Activated CD4-positive, alpha-beta memory T cell treated with anti-CD3 and anti-CD28 coated beads for 36 hours (primary cell): ENCODE results near the gene FAAH. TPM values are rescaled to one million over a fixed set of nuclear protein-coding genes. Genes with fewer than 3 reads are reported as not detected.

Experiments
- CTCF ChIA-PET: fragments of 350-600 bp; sonication (Branson Sonifier 250); formaldehyde crosslinking; loops from one replicate; lab custom pipeline; 2021; ENCODE audit warnings: antibody characterized with exemption, inconsistent platforms; lab: Charles Lee
- POLR2A ChIA-PET: fragments of 350-600 bp; sonication (Branson Sonifier 250); formaldehyde crosslinking; loops from one replicate; lab custom pipeline; 2021; ENCODE audit warnings: antibody characterized with exemption; lab: Charles Lee
- DNase-seq: peaks from one replicate; pipeline ENCODE4 v3.0.0-alpha.2; 2020
- H3K27ac Mint-ChIP-seq: one replicate; pipeline ENCODE4 v1.8.0; 2021; ENCODE audit warnings: mixed read lengths
- H3K27me3 Mint-ChIP-seq: one replicate; pipeline ENCODE4 v1.8.0; 2021; ENCODE audit warnings: mixed read lengths
- H3K36me3 Mint-ChIP-seq: one replicate; pipeline ENCODE4 v1.8.0; 2021; ENCODE audit warnings: mixed read lengths
- H3K4me1 Mint-ChIP-seq: one replicate; pipeline ENCODE4 v1.8.0; 2021; ENCODE audit warnings: low read depth, mixed read lengths
- H3K4me3 Mint-ChIP-seq: one replicate; pipeline ENCODE4 v1.8.0; 2021; ENCODE audit warnings: mild to moderate bottlenecking, mixed read lengths
- H3K9me3 Mint-ChIP-seq: one replicate; pipeline ENCODE4 v1.8.0; 2021; ENCODE audit warnings: mixed read lengths
- intact Hi-C: fragments of 100-400 bp; cut with micrococcal nuclease; formaldehyde crosslinking; loops from one replicate; pipeline ENCODE4 v1.15.1; 2023
- total RNA-seq, 2 experiments: library from RNA; stranded (reverse); gene quantifications; one replicate each; pipeline ENCODE4 v1.2.3, GENCODE V29; 2021

FAAH gene
- total RNA-seq, 2 experiments from 2014 or later = 4.4 to 5.3 TPM

GRCh38 chr1:46425726-46426125 is 31.6 kb downstream of the FAAH start:
- no peaks in the 10 kb centered on the region for H3K36me3 Mint-ChIP-seq
- H3K4me3 Mint-ChIP-seq = no peak overlapping the region
- CTCF ChIA-PET = interaction anchor here (0.6 to 1.6 kb wide), 3 partner anchors 12 to 569 kb away, joined by 3 to 5 read pairs (median 4); no protein-coding TSS in a partner anchor
- no peak overlapping the region for H3K27ac Mint-ChIP-seq
- H3K9me3 Mint-ChIP-seq = no peaks in the 10 kb centered on the region
- H3K27me3 Mint-ChIP-seq = peaks cover 15% of the 10 kb centered on the region
- intact Hi-C loops = no loop called here
- DNase-seq = no peak
- peaks cover 4% of the 10 kb centered on the region for H3K4me1 Mint-ChIP-seq
- POLR2A ChIA-PET = no interaction called here

GRCh38 chr1:46427541-46427940 is 33.4 kb downstream of the FAAH start:
- POLR2A ChIA-PET = interaction anchor here (0.6 kb wide), 1 partner anchor 49 kb away, joined by 3 read pairs; no protein-coding TSS in a partner anchor
- Mint-ChIP-seq H3K9me3 (no peaks in the 10 kb centered on the region), H3K27ac (no peak overlapping the region), H3K36me3 (no peaks in the 10 kb centered on the region), H3K27me3 (peaks cover 8% of the 10 kb centered on the region), H3K4me3 (no peak overlapping the region), H3K4me1 (peaks cover 1% of the 10 kb centered on the region)
- intact Hi-C loops = no loop called here
- CTCF ChIA-PET = interaction anchor here (1.9 kb wide), 1 partner anchor 19 kb away, joined by 5 read pairs; no protein-coding TSS in a partner anchor
- DNase-seq = no peak

- H3K36me3 Mint-ChIP-seq = no peaks in the 10 kb centered on the region
- H3K4me3 Mint-ChIP-seq = no peak overlapping the region
- no peak for DNase-seq
- no peaks in the 10 kb centered on the region for H3K9me3 Mint-ChIP-seq
- intact Hi-C loops = no loop called here
- CTCF ChIA-PET = interaction anchor here (1.9 kb wide), 1 partner anchor 17 kb away, joined by 5 read pairs; no protein-coding TSS in a partner anchor
- POLR2A ChIA-PET = no interaction called here
- peaks cover 7% of the 10 kb centered on the region for H3K27me3 Mint-ChIP-seq
- no peak overlapping the region for H3K27ac Mint-ChIP-seq
- H3K4me1 Mint-ChIP-seq = no peaks in the 10 kb centered on the region
These were observed 35.3 kb downstream of the FAAH start for GRCh38 chr1:46429436-46429835.

GRCh38 chr1:46431695-46432094 is 37.6 kb downstream of the FAAH start:
- H3K4me1 Mint-ChIP-seq = no peaks in the 10 kb centered on the region
- no peak for DNase-seq
- intact Hi-C loops = no loop called here

GRCh38 chr1:46432781-46433327 is 38.7 kb downstream of the FAAH start:
- Mint-ChIP-seq H3K9me3 (no peaks in the 10 kb centered on the region), H3K27me3 (peaks cover 2% of the 10 kb centered on the region), H3K4me3 (no peak overlapping the region), H3K27ac (no peak overlapping the region), H3K4me1 (no peaks in the 10 kb centered on the region), H3K36me3 (no peaks in the 10 kb centered on the region)
- CTCF ChIA-PET = interaction anchor here (0.8 to 2.1 kb wide), 4 partner anchors 9 to 45 kb away, joined by 3 to 12 read pairs (median 4); no protein-coding TSS in a partner anchor
- POLR2A ChIA-PET = interaction anchor here (1.1 kb wide), 1 partner anchor 184 kb away, joined by 3 read pairs; the partner anchor contains the start of gene MOB3C
- intact Hi-C loops = no loop called here
- no peak for DNase-seq

More at GRCh38 chr1:46431695-46432094, 37.6 kb downstream of the FAAH start:
- Mint-ChIP-seq H3K4me3 (no peak overlapping the region), H3K36me3 (no peaks in the 10 kb centered on the region), H3K27ac (no peak overlapping the region), H3K27me3 (no peaks in the 10 kb centered on the region), H3K9me3 (no peaks in the 10 kb centered on the region)
- ChIA-PET CTCF (interaction anchor here (1.0 to 1.5 kb wide), 3 partner anchors 10 to 46 kb away, joined by 3 to 4 read pairs (median 3); no protein-coding TSS in a partner anchor), POLR2A (no interaction called here)

GRCh38 chr1:46434358-46434757 is 40.2 kb downstream of the FAAH start:
- CTCF ChIA-PET = interaction anchor here (1.0 to 4.3 kb wide), 4 partner anchors 8 to 13 kb away, joined by 3 to 17 read pairs (median 12); no protein-coding TSS in a partner anchor
- H3K4me1 Mint-ChIP-seq = no peaks in the 10 kb centered on the region
- no peak for DNase-seq
- intact Hi-C loops = no loop called here
- H3K27me3 Mint-ChIP-seq = peaks cover 3% of the 10 kb centered on the region
- POLR2A ChIA-PET = no interaction called here
- H3K4me3 Mint-ChIP-seq = no peak overlapping the region
- H3K27ac Mint-ChIP-seq = no peak overlapping the region
- no peaks in the 10 kb centered on the region for H3K36me3 Mint-ChIP-seq
- H3K9me3 Mint-ChIP-seq = no peaks in the 10 kb centered on the region

- no peaks in the 10 kb centered on the region for H3K4me1 Mint-ChIP-seq
- POLR2A ChIA-PET = no interaction called here
- H3K36me3 Mint-ChIP-seq = no peaks in the 10 kb centered on the region
- intact Hi-C loops = no loop called here
- CTCF ChIA-PET = interaction anchor here (1.2 to 4.3 kb wide), 3 partner anchors 9 to 10 kb away, joined by 4 to 16 read pairs (median 13); no protein-coding TSS in a partner anchor
- H3K4me3 Mint-ChIP-seq = no peak overlapping the region
- no peak overlapping the region for H3K27ac Mint-ChIP-seq
- peaks cover 3% of the 10 kb centered on the region for H3K27me3 Mint-ChIP-seq
- no peaks in the 10 kb centered on the region for H3K9me3 Mint-ChIP-seq
- DNase-seq = no peak
These were observed 42.7 kb downstream of the FAAH start for GRCh38 chr1:46436844-46437243.

GRCh38 chr1:46437723-46438122 is 43.6 kb downstream of the FAAH start:
- peaks cover 6% of the 10 kb centered on the region for H3K4me1 Mint-ChIP-seq
- CTCF ChIA-PET = interaction anchor here (2.4 to 4.3 kb wide), 2 partner anchors 8 to 10 kb away, joined by 13 to 16 read pairs; no protein-coding TSS in a partner anchor
- intact Hi-C loops = no loop called here

GRCh38 chr1:46438346-46438745 is 44.2 kb downstream of the FAAH start:
- DNase-seq = no peak
- H3K36me3 Mint-ChIP-seq = no peaks in the 10 kb centered on the region
- POLR2A ChIA-PET = no interaction called here
- intact Hi-C loops = no loop called here
- CTCF ChIA-PET = interaction anchor here (1.0 to 2.4 kb wide), 4 partner anchors 9 to 97 kb away, joined by 3 to 16 read pairs (median 4); a partner anchor contains a TSS
- H3K27ac Mint-ChIP-seq = no peak overlapping the region
- H3K4me1 Mint-ChIP-seq = peaks cover 8% of the 10 kb centered on the region
- H3K9me3 Mint-ChIP-seq = no peaks in the 10 kb centered on the region
- peaks cover 3% of the 10 kb centered on the region for H3K27me3 Mint-ChIP-seq
- no peak overlapping the region for H3K4me3 Mint-ChIP-seq

More at GRCh38 chr1:46437723-46438122, 43.6 kb downstream of the FAAH start:
- no peak for DNase-seq
- no peak overlapping the region for H3K4me3 Mint-ChIP-seq
- H3K27me3 Mint-ChIP-seq = peaks cover 3% of the 10 kb centered on the region
- no peak overlapping the region for H3K27ac Mint-ChIP-seq
- H3K9me3 Mint-ChIP-seq = no peaks in the 10 kb centered on the region
- POLR2A ChIA-PET = no interaction called here
- no peaks in the 10 kb centered on the region for H3K36me3 Mint-ChIP-seq

- Mint-ChIP-seq H3K4me1 (peaks cover 9% of the 10 kb centered on the region), H3K27me3 (peaks cover 3% of the 10 kb centered on the region), H3K4me3 (no peak overlapping the region), H3K9me3 (no peaks in the 10 kb centered on the region), H3K27ac (no peak overlapping the region), H3K36me3 (no peaks in the 10 kb centered on the region)
- ChIA-PET CTCF (interaction anchor here (1.4 kb wide), 1 partner anchor 27 kb away, joined by 4 read pairs; no protein-coding TSS in a partner anchor), POLR2A (no interaction called here)
- intact Hi-C loops = no loop called here
- no peak for DNase-seq
These were observed 46.4 kb downstream of the FAAH start for GRCh38 chr1:46440478-46440877.

GRCh38 chr1:46442317-46443161 is 48.4 kb downstream of the FAAH start:
- ChIA-PET CTCF (interaction anchor here (0.6 to 2.0 kb wide), 27 partner anchors 9 to 284 kb away, joined by 3 to 13 read pairs (median 4); a partner anchor contains a TSS), POLR2A (no interaction called here)
- Mint-ChIP-seq H3K27ac (peak overlapping the region; percentile 72), H3K9me3 (no peaks in the 10 kb centered on the region), H3K36me3 (no peaks in the 10 kb centered on the region), H3K27me3 (peaks cover 18% of the 10 kb centered on the region), H3K4me3 (peak overlapping the region; percentile 78), H3K4me1 (peaks cover 14% of the 10 kb centered on the region)
- peak; percentile 83 for DNase-seq
- intact Hi-C loops = loop anchor here (1.0 to 2.0 kb wide), 5 partner anchors 36 to 283 kb away; partner anchors contain the start of genes DMBX1 and MKNK1
